HFF-Myc (cell line): Measurements from ENCODE around the gene APOH.
A peak's percentile ranks its signal among the peaks of the same experiment; 100 is the strongest.

ENCODE experiments used
- DNase-seq: peaks from one replicate; pipeline ENCODE4 v3.0.0-alpha.2; 2011; ENCODE audit warnings: low read depth; ENCODE audit errors: extremely low read depth
- H3K4me3 ChIP-seq: replicated peaks from 2 replicates; pipeline ENCODE4 v1.5.1; 2011; ENCODE audit warnings: low read depth, mild to moderate bottlenecking, control low read depth, low read length
- CTCF ChIP-seq: IDR thresholded peaks from 2 replicates; pipeline ENCODE4 v1.5.1; 2012; ENCODE audit warnings: mild to moderate bottlenecking, low read depth, low read length, control low read depth; ENCODE audit errors: missing control alignments

Gene APOH

GRCh38 chr17:66171172-66171571, 58.0 kb downstream of the APOH start:
- H3K4me3 ChIP-seq: no peak overlapping the region
- no peak for DNase-seq
- no peak for TF ChIP-seq CTCF

- no peak for DNase-seq
- no peak overlapping the region for H3K4me3 ChIP-seq
- TF ChIP-seq CTCF: no peak
Observed at GRCh38 chr17:66169839-66170238, 59.4 kb downstream of the APOH start.

- no peak overlapping the region for H3K4me3 ChIP-seq
- no peak for TF ChIP-seq CTCF
- DNase-seq: no peak
Observed at GRCh38 chr17:66167189-66167815, 61.9 kb downstream of the APOH start.

GRCh38 chr17:66165537-66166123, 63.6 kb downstream of the APOH start:
- no peak overlapping the region for H3K4me3 ChIP-seq
- peak; percentile 33 for DNase-seq

More at GRCh38 chr17:66165537-66166123, 63.6 kb downstream of the APOH start:
- peak; percentile 48 for TF ChIP-seq CTCF
